ENCODE measurements around the gene SHROOM4.

The SHROOM4 gene

GRCh38 chrX:50776248-50776647 lies 37.7 kb downstream of the SHROOM4 start:
- DNase-seq = no peak

DNA sequence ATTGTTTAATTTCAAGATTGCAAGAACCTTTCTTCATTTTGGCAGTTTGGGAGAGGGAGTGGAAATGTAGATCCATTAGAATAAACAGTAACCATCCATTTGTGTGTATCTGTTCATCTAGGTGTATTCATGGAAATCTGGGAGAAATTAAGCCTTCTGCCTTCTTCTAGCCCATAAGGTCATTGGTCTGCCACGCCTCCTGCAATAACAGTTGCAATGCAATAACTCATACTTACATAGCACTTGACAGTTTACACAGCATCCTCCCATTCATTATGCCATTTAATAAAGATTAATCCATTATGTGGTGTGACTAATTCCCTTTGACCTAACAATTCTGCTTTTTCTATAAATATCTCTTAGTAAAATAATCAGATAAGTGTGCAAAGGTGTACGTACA lies 42.6 kb downstream of the SHROOM4 start:
- no peak for DNase-seq

- DNase-seq = no peak
Observed at GRCh38 chrX:50770702-50771101, 43.3 kb downstream of the SHROOM4 start.

DNA sequence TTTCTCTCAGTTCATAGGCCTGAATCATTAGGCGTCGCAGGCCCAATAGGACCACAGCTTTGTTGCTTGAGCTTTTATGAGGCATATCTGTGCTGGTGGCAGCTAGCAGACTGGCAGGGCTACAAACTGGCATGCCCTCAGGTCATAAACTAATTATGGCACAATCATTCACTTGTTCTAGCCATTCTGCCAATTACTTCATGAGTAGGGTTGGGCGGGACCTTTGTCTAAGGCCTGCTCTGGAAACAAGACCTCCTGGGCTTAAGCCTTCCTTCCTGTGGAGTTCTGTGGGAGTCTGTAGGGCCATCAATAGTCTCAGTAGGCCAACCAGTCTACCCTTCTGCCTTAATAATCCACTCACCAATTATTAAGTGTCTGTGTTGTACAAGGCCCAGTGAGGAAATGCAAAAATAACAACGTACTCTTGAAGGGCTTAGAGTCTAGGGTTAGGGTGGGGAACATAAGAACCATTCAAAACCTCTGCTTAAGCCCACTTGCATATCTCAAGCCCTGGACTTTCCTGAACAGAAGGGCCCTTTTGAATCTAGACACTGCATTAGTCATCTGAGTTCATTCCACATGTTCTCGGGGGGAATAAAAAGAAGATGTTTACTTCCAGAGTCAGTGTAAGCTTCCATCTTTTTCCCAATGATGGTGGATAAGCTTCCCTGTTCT lies 44.5 kb downstream of the SHROOM4 start:
- no peak for DNase-seq

GRCh38 chrX:50768801-50769200 lies 45.2 kb downstream of the SHROOM4 start:
- no peak for DNase-seq

DNA sequence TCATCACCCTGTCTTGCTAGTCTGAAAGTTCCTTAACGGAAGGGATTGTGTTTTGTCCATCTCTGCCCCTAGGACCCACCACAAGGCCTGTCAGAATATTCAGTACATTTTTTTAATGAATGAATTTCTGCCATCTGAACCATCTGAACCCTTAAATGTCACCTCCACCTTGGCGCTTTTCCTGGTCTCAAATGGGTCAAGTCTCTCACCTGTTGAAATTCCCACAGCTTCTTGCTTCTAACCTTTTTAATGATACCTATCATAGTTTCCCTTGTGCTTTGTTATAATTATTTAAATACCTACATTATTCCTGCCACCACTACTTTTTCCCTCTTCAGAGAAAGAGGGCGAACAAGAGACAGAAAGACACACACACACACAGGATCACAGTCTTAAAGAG lies 48.0 kb downstream of the SHROOM4 start:
- DNase-seq = no peak

- DNase-seq = no peak
Observed at GRCh38 chrX:50762578-50762977, 51.4 kb downstream of the SHROOM4 start.

- no peak for DNase-seq
Observed at GRCh38 chrX:50756276-50756675, 57.7 kb downstream of the SHROOM4 start.

DNA sequence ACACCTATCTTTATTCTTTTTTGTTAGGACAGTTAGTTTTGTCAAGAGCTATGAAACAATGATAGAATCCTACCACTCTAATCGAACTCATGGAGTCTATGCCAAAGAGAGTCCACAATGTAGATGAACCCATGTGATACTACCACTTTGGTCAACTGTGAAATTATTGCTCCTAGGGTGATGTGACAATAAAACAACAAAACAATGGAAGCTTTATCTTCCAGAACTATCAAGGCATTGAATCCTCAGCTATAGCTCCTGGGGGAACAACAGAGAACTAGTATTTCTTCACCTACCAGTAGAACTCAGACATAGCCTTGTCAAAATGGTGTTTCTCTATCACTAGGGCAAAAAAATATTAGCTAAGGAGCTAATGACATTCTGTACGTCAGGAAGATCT lies 62.9 kb downstream of the SHROOM4 start:
- no peak for DNase-seq

- no peak for DNase-seq
Observed at GRCh38 chrX:50747471-50747900, 66.5 kb downstream of the SHROOM4 start.

GRCh38 chrX:50736656-50737055 lies 77.3 kb downstream of the SHROOM4 start:
- no peak for DNase-seq

- DNase-seq = no peak
Observed at GRCh38 chrX:50726296-50726695, 87.7 kb downstream of the SHROOM4 start.

GRCh38 chrX:50725310-50725709 lies 88.7 kb downstream of the SHROOM4 start:
- no peak for DNase-seq

DNA sequence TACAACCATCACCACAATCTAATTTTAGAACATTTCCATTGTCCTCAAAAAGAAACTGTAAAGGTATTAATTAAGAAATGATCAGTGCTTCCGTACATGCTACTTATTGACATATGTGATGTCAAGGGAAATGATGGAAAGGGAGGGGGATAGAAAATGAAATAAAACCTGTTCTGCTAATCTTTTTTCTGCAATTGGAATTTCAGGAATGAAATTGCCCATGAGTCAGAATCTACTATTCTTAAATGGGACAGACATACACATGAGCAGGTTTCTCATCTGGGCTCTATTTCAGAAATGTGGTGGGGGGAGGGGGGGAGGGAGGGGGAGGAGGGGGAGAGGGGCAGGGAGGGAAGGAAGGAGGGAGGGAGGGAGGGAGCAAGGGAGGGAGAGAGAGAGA lies 91.0 kb downstream of the SHROOM4 start:
- DNase-seq = no peak

DNA sequence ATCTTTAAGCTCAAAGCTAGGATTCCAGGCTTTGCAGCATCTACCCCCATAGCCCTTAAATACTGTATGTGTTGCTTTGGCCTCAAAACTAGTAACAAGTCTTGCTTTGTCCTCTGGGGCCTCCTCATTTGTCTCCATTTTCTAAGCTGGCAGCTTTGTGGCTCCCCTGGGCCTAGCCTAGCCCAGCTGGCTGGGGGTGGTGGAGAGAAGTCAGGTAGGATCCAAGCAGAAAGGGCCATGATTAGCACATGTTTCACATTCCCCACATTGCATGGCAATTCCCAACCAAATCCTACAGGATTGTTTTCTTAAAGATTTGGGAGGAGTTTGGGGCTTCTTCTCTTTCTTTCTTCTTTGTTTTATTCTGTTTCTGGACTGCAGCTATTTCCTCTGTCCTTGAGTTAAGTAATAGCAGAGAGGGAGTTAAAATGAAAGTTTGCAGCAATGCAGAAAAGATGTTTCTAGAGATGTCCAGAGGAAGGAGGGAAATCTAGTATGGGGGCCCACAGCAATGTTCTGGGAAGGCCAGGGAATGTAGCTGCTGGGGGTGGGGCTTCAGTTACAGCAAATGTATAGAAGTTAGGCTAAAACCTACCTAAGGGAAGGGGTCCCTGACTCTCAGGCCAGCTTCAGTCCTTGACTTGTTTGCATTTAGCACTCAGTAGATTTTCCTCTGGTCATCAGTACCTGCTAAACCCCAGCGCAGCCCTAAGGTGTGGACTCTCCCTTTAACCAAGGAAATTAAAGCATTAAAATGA lies 92.1 kb downstream of the SHROOM4 start:
- no peak for DNase-seq

DNA sequence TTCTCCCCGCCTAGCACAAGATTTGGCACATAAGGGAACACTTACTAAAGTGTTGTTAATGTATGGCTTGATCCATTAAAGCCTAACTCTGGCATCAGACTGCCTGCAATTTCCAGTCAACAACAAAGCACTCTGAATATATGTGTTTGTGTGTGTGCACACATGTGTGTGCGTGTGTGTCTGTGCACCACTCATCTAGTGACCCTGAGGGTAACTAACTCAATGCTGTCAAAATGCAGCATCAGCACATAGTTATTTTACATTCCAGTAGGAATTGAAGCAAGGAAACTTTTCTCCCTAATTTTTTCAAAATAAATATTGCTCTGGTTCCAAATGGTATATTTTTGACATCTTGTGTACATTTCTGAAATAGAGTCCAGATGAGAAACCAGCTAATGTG lies 94.4 kb downstream of the SHROOM4 start:
- DNase-seq = no peak

DNA sequence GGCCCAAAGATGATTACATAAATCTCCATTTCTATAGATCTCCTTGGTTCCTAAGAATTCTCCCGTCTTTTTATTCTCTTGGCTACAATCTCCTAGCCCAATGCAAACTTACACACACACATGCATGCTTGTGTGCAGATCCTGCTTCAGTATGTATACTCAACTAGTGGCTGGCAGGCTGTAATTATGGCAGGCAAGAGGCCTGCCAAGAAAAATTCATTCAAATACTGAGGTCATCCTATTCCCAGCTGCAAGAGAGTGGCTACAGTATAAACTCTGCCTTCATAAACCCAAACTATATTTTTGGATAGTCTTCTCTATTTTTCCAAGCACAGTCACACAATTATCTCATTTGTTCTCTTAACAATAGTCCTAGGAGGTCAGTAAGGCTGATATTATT lies 95.2 kb downstream of the SHROOM4 start:
- DNase-seq = no peak

DNA sequence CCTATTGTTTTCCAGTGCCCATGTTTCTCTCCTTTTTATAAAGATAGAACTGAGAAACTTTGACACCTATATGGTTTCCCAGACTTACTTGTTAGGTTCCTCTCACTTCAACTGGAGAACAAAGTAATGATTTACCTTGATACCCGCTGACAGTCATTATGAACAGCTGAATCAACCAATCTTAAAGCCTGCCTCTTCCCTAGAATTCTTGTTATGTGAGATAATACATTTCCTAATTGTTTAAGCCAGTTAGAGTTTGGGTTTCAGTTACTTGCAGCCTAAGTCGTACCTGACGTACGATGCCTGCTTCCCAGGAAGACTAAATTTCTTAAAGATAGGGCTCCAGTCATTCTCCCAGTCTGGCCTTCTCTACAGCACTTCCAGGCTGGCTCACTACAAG lies 97.3 kb downstream of the SHROOM4 start:
- no peak for DNase-seq

- no peak for DNase-seq
Observed at GRCh38 chrX:50712777-50713176, 101.2 kb downstream of the SHROOM4 start.

- DNase-seq = no peak
Observed at GRCh38 chrX:50711907-50712306, 102.1 kb downstream of the SHROOM4 start.

DNA sequence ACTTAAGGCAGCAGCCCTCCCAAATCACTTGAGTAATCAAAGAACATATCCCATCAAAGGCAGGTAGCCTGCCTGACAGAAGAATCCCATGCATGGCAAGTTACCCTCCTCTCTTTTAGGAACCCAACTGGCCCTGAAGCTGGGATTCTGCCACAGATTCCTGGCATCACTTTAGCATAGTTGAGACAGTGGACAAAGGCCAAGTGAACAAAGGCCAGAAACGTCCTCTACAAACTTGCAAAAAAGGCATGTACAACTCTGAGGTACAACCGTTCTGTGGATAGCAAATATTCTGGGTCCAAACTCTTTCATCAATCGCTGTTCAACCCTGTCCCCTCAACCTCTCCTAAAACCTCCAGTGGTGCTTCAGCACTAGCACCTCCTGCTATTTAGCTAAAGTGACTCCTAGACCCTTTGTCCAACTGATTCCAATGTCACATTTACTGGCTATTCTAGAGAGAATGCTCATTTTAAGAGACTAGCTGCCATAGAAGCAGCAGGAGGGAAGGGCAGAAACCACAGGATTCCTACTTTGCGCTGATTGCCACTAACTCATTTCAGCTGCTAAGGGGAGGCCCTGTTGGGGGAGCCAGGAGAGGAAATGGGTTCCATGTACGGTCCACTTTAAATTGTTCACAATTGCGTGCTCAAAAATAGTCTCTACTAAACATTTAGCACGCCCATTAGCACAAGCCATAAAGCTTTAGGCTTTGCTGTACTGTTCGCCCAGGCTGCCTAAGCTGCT lies 105.9 kb downstream of the SHROOM4 start:
- DNase-seq = no peak

DNA sequence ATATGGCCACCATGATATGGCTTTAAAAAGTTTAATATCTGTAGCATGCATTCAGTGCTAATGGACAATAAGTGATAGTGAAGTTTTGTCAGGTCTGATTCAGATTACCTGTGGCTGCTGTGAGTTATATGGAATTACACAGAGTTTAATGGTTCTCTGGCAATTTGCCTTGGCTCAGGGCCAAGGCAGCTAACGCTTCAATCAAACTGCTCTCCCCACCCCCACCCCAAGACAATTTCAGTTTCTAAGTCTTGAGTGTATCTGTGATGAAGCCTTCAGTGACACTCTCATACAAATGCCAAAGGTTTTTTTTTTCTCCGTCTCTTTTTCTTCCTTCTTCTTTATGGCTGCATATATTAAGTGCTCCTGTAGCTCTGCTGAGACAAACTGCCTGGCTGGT lies 106.6 kb downstream of the SHROOM4 start:
- no peak for DNase-seq

DNA sequence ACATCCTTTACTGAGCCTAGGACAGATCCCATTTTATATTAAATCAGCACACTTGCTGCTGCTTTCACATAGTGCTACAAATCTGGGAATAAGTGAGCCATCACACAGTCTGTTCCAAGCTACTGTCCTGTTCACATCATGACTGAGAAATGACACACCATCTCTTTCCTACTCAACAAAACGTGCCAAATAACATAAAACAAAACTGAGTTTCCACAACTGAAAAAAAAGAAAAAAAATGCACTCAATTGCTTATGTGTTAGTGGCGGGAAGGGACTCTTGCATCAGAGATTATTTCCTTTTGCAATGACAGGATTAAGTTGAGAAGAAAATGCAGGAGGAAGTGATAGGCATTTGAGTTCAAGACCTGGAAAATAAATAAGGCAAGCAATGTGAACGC lies 109.0 kb downstream of the SHROOM4 start:
- no peak for DNase-seq

GRCh38 chrX:50704360-50704759 lies 109.6 kb downstream of the SHROOM4 start:
- no peak for DNase-seq

All from DMS153 (cell line).